ENCODE data around the gene RNF145.
A peak's percentile ranks its signal among the peaks of the same experiment; 100 is the strongest.
"Not testable (repeated sequence)": the region's sequence is repeated elsewhere in the genome, so short reads cannot be mapped to it uniquely, and the experiment has no call there.

RNF145 gene, protein sequence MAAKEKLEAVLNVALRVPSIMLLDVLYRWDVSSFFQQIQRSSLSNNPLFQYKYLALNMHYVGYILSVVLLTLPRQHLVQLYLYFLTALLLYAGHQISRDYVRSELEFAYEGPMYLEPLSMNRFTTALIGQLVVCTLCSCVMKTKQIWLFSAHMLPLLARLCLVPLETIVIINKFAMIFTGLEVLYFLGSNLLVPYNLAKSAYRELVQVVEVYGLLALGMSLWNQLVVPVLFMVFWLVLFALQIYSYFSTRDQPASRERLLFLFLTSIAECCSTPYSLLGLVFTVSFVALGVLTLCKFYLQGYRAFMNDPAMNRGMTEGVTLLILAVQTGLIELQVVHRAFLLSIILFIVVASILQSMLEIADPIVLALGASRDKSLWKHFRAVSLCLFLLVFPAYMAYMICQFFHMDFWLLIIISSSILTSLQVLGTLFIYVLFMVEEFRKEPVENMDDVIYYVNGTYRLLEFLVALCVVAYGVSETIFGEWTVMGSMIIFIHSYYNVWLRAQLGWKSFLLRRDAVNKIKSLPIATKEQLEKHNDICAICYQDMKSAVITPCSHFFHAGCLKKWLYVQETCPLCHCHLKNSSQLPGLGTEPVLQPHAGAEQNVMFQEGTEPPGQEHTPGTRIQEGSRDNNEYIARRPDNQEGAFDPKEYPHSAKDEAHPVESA

DNA sequence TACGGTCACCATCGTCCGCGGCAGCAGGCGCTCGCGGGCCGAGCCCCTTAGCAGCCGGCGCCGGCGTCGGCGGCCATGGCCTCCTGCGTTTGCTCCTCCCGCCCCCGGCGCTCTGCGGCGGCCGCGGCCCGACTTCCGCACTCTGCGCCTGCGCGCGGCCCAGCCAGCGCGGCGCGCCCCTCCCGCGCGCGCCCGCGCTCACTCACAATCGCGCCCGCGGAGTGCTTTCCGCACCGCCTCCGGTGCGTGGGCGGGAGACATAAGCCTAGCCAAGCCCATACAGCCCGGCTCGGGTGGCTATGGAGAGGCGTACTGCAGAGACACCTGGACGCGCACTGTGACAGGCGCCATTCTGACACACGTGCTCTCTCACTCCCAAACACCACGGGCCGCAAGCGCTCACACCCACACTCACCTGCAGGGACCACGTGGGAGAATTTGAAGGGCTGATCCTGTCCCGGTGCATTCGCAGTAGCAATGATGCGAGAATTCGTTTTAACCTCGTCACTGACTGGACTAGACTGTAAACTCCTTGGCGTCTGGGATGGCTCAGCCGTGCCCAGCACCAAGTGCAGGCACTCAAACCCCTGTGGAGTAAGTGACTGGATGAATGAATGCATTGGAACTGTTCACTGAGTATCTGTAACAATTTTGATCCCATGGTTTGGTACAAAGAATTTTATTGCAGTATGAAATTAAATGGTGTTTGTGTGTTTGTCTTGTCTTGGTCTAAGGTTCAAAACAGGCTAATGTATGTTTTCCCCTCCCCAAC is at the start of gene RNF145:
TSS of gene RNF145 (minus strand) at position 116 of the 772 bp plus-strand sequence. CDS start 5,936 bp downstream, outside the sequence.
- peak; percentile 94 for DNase-seq

DNA sequence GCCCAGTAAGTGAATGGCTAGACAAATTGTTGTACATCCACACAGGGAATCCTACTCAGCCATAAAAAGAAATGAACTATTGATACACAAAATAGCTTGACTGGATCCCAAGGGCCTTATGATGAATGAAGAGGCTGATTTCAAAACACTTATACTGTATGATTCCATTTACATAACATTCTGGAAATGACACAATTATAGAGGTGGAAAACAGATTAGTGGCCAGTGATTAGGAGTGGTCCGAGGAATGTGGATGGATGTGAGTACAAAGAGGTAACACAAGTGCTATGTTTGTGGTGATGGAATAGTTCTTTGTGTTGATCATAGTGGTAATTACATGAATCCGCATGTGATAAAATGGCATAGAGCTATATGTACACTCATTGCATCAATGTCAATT is 49.0 kb upstream of the RNF145 start:
- no peak for DNase-seq

DNA sequence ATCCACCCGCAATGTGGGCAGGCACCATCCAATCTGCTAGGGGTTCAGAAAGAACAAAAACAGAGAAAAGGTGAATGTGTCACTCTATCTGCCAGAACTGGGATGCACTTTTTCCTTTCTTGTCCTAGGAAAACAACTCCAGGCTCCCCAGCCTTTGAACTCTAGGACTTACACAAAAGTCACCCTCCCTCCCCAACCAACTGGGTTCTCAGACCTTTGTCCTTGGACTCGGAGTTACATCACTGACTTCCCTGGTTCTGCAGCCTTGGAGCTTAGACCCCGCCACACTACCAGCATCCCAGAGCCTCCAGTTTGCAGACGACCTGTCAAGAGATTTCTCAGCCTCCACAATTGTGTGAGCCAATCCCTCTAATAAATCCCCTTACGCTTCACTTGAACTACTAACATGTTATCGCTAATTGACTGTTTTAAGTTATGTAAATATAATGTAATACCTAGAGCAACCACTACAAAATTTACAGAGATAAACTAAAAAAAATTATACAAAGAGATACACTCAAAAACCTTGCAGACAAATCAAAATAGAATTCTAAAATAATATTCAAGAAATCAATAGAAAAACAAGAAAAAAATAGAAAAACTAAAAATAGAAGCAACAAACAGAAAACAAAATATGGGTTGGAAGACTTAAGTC is 48.4 kb upstream of the RNF145 start:
- no peak for DNase-seq

DNA sequence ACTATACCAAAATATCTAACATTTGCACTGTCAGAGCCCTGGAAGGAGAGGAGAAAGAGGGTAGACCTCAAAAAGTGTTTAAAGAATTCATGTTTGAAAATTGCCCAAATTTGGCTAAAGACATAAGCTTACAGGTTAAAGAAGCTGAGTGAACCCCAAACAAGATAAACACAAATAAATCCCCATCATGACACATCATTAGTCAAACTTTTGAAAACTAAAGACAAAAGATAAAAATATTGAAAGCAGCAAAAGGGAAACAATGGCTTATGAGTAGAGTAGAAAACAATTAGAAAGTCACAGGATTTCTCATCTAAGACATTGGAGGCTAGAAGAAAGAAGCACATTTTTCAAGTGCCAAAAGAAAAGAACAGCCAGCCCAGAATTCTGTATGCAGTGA is 47.7 kb upstream of the RNF145 start:
- no peak for DNase-seq

DNA sequence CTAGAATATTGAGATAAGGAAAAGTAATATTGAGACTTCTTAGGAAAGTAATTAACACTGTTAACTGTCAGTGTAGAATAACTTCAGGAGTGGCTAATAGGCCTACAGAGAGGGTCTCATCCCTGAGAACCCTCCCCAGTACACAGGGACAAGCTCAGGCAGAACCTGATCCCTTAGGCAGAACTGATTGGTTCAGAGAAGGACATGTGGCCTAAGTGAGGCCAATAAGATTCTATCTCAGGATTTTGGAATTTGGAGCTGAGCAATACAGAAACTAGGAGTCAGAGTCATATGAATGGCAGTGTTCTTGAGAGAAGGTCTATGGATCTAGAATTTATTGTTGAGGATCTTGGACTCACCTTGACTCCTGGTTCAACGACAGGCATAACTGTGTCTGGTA is 42.8 kb upstream of the RNF145 start:
- no peak for DNase-seq

DNA sequence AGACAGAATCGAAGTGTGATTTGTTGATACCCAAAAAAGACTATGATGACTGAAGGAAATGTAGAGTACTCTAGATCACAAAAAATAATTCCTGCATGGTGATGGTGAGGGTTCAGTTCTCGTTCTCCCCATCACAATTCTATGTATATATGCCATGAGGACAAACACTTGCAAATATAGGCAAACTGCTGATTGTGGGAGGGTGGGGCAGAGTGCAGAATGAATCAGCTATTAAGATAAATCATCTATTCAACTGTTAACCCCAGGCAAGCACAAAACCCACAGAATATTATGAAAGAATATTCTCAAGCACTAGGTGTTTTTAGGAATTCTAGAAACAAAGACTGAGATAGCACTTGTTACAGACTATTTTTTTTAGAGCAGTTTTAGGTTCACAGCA is 39.8 kb upstream of the RNF145 start:
- no peak for DNase-seq

DNA sequence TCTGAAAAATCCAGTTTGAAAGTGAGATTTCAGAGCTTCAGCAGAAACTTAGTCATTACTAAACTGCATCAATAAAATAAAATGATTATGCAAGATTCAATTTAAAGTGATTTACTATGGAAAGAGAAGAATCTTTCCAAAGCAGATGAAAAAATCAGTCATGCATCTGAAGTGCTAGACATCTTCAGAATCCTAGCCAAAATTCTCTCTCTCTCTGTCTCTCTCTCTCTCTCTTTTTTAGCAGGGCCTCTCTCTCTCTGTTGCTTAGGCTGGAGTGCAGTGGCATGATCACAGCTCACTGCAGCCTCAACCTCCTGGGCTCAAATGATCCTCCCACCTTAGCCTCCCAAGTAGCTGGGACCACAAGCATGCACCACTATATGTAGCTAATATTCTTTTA is 35.5 kb upstream of the RNF145 start:
- no peak for DNase-seq

DNA sequence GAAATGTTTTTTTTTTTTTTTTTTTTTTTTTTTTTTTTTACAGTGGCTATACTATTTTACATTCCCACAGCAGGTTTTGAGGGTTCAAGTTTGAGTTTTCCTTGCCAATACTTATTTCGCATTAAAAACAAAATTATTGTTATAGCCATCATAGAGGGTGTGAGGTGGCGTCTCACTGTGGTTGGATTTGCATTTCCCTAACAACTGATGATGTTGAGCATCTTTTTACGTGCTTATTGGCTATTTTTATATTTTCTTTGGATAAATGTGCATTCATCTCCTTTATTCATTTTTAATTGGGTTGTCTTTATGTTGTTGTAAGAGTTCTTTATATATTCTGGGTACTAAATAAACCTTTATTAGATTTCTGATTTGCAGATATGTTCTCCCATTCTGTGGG is 34.8 kb upstream of the RNF145 start:
- no peak for DNase-seq

DNA sequence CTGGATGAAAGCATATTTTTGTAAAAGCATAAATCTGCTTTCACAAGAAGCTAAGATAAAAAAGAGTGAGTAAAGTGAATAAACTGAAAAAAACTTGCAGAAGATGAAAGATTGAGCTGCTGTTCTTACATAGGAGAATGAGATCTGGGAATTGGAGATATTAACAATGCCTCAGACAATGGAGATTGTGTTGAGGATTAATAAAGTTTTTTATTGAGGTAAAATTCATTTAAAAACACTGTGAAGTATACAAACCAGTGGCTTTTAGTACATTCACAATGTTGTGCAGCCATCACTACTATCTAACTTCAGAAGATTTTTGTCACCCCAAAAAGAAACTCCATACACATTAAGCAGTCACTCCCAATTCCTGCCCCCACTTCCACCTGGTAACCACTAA is 34.0 kb upstream of the RNF145 start:
- no peak for DNase-seq

DNA sequence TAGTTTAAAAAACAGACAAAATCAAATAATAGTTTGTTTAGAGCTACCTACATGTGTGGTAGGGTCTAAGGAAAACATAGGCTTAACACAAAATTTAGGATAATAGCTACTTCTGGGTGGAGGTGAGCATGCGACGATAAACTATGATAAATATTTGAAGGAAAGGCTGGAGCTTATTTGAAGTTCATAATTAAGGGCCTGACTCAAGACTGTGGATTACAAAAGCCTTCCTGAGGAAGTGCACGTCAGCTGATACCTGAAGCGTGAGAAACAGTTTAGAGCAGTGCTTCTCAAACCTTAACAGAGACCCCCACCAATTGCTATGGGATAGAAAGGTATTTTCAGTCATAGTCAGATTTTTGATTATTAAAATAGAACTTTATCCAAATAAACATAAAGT is 33.3 kb upstream of the RNF145 start:
- DNase-seq, result no peak

DNA sequence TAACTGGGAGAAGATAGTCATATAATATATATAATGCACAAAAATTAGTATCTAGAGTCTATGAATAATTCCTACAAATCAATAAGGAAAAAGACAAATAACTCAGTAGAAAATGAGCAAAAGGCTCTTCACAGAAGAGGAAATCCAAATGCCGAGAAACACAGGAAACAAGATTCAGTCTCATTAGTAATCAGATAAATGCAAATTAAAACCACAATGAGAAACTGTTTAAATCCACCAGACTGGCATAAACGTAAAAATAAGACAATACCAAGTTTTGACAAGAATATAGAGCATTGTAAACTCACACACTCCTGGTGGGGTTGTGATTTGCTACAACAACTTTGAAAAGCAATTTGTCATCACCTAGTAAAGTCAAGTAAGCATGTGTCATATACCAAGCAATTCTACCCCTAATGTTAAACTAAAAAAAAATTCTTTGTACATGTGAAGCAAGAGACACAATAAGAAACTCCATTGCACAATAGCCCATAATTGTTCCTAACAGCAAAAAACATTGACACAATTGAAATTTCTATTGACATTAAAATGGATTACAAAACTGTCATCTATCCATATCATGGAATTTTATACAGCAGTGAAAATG is 32.7 kb upstream of the RNF145 start:
- peak; percentile 43 for DNase-seq

DNA sequence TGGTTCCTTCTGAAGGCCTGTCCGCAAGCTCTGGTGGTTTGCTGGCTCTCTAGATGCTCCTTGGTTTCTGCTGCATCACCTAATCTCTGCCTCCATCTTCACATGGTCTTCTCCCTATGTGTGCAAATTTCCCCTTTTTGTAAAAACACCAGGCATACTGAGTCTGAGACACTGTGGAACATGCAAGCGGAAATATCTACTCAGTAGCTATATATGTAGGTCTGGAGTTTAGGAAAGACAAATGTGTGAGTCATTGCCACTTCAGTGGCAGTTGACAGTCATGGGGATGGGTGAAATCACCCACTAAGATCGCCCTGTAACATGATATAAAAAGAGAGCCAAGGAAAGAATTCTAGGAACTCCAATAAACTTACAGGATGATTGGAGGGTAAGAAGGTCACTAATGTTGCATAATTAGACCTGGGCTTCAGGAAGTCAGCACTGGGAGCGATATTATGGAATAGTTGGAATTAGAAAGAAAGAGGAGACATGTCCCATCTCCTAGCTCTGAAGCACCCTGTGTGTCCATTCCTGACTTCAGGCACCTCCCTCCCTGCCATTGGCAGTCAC is 31.0 kb upstream of the RNF145 start:
- peak; percentile 70 for DNase-seq

DNA sequence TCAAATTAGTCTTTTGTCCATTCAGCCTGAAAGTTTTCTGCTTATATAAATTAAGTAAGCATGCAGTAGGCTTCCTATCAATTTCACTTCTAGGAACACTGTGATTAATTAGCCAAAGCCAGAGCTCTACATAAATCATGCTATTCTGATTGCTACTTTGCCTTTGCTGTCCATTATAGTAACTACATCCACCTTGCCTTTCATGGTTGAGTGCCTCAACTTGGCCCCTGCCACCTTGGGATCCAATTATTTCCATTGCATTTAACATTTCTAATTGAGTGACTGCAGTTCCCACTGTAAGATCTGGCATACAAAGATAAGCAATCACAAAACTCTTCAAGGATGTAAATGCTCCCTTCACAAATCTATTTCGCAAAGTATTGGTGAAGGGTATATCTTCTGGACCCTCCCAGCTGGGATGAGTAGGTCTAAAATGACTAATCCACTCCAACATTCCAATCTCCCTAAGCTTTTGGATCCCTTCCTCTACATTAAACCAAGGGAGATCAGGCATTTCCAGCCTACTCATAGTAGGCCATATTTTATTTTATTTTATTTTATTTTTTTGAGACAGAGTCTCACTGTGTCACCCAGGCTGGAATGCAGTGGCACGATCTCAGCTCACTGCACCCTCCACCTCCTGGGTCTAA is 26.6 kb upstream of the RNF145 start:
- DNase-seq, result not testable (repeated sequence)

DNA sequence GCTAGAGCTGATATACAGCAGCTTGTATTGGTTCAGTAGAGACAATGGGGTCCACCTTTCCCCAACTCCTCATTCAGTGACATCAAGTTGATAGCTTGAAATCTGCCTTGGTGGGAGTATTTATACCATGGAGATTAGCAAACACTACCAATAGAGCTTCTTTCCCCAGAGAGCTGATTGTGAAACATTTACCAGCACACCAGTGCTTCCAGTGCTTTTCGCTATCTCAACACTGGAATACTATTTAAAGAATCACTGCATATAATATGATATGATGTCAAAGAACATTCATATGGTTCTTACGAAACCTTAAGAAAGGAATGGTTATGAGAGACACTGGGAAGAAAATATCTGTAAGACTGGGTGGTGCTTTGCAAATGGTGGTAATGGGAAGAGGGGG is 21.8 kb upstream of the RNF145 start:
- no peak for DNase-seq

DNA sequence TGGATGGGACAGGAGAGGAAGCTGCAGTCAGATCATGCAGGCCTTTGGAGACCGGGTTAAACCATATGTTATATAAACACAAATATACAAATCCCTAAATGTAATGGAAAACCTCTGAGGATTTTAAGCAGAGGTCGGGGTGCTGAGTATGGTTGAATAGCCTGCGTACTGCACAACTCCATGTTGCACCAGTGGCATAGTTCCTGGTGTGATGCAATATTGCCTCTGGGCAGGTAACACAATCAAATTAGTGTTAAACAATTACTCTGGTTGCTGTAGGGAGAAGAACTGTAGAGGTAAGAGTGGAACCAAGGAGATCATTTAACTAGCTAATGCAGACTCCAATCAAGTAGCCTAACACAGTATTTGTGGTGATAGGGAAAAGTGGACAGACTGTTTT is 21.3 kb upstream of the RNF145 start:
- DNase-seq, result no peak

DNA sequence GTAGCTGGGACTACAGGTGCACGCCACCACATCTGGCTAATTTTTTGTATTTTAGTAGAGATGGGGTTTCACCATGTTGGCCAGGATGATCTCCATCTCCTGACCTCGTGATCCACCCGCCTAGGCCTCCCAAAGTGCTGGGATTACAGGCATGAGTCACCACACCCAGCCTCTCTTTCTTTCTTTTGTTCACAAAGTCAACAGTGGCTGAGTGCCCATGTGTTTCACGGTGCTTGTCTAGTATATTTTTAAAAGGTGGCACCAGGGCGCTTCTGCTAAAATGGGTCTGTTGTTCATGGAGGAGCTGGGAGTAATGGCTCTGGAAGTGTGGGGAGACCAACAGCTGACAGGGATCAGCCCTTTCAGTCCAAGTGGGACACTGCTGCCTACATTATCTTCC is 18.7 kb upstream of the RNF145 start:
- DNase-seq, result not testable (repeated sequence)

DNA sequence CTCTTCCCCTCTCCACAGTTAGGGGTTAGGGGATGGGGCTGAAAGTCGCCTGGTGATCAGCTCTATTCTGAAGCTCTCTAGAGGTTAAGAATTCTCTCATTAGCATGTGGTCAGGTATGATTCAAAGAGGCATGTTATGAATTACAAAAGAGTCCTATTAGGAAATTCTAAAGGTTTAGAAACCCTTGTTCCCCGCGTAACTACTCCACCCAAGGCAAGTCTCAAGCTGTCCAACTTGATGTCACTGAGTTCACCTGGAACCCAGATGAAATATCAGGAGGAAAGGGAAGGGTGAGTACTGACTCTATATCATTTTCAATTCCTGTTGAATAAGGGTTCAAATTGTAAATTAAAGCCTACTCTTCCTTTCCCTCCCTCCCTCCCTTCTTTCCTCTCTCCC is 18.1 kb upstream of the RNF145 start:
- no peak for DNase-seq

DNA sequence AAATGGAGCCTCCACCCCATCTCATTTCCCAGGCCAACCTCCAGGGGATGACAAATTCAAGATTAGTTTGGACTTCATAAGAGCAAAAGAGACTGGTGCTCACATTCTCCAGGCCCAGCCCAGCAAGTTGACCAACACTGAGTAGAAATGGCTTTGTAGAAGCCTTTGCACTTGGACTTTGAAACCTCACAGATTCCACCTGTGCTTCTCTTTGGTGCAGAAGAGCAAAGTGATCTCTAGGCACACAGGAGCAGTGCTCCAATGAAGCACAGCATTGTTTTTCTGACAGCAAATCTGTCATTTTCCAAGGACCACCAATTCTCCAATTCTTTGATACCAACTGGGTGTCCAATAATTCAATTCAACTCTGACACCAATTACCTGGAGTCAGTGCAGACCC is 17.1 kb upstream of the RNF145 start:
- DNase-seq, result no peak

DNA sequence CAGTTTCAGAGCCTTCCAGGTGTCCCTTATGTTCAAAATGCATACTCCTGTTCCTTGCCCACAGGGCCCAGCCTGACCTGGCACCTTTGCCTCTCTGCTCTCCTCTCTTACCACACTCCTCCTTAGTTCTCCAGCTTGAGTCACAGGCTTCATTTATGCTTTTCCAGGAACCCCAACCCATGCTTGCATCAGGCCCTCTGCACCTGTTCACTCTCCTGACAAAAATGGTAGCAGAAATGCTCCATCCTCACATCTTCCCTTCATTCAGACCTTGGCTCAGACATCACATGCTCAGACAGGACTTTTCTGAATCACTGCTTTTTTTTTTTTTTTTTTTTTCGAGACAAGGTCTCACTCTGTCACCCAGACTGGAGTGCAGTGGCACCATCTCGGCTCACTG is 15.1 kb upstream of the RNF145 start:
- DNase-seq, result no peak

DNA sequence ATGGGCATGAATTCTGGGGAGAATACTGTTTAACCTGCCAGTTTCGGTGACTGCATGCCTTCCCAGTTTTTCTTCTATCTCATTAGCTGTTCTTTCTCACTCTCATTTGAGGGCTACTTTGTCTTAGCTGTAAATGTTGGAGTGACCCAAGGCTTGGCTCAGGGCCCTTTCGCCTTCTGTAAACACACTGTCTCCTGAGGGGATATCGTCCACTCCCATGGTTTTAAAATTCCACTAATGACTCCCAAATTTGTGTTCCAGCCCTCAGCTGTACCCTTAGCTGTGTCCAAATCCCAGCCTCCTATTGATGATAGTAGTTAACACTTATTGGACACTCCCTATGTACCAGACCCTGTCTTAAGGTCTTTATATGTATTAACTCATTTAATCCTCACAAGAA is 14.1 kb upstream of the RNF145 start:
- DNase-seq, result no peak

DNA sequence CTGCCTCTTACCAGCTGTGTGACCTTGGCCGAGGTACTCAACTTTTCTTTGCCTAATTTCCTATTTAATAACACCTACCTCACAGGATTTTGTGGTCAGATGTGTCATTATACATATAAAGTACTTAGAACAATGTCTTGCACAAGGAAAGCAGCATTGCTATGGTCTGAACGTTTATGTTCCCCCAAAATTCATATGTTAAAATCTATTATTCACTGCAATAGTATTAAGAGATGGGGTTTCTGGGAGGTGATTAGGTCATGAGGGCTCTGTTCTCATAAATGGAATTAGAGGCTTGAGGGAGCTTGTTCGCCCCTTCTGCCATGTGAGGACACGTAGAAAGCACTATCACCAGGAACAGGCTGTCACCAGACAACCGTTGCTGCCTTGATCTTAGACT is 10.9 kb upstream of the RNF145 start:
- DNase-seq, result no peak

DNA sequence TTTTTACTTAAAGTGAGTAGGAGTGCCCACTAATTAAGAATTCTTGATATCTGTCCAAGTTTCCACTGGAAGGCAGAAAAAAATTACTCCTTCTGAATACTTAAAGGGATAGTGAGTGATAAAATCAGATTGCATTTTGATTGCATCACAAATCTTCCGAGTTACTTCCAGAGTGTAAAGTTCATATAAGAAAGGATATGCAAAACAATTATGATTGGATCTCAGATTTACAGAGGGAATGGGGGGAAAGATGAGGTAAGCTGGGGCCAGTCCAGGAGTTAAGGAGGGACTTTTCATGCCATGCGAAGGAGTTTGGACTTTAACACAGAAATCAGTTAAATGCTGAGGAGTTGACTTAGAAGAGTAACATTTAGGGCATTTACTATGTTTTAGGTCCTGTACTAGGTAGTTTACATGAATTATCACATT is 9.3 kb upstream of the RNF145 start:
- DNase-seq, result no peak
